ENCODE measurements around the gene TIE1.

DNA sequence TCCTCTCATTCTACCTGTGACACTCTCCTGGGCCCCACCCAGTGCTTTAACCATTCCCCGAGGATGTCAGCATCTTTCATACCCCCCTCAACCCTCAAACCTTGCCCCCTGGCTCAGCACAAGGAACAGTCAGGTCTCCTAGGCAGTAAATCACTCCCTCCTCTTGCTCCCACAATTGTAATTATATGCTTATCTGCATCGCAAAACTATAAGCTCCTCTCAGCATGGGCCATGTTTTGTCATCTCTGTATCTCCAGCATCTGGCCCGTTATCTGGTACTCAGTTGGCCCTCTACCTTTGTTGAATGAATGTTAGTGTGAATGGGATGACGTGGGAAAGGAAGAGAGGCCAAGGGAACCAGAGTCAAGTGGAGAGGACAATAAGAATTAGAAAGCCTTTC lies 69.8 kb downstream of the TIE1 start:
- TF ChIP-seq EZH2 (IDR thresholded peaks at IDR 0.05) (no peak), POLR2AphosphoS5 (IDR thresholded peaks at IDR 0.05; ENCODE audit: borderline replicate concordance, low read depth, low read length) (no peak), FOXP2 (optimal IDR thresholded peaks at IDR 0.05; ENCODE audit: control extremely low read depth, extremely low read length, insufficient read depth) (no peak)
